ENCODE data around the gene HSBP1L1. TPM values are rescaled to one million over a fixed set of nuclear protein-coding genes. Genes with fewer than 3 reads are reported as not detected.

Gene HSBP1L1
- total RNA-seq, 4 donors from 2014 or later, result 10.4 to 26.3 (median 19.4) TPM

- no peak for TF ChIP-seq CTCF (IDR thresholded peaks at IDR 0.05; ENCODE audit: low read depth)
Observed at GRCh38 chr18:79987566-79987965, 23.1 kb downstream of the HSBP1L1 start.

- no peak for TF ChIP-seq CTCF (IDR thresholded peaks at IDR 0.05; ENCODE audit: low read depth)
Observed at GRCh38 chr18:79988071-79988450, 23.6 kb downstream of the HSBP1L1 start.

- TF ChIP-seq CTCF (IDR thresholded peaks at IDR 0.05; ENCODE audit: low read depth), result no peak
Observed at GRCh38 chr18:79988451-79989194, 24.2 kb downstream of the HSBP1L1 start, which contains the start of gene TXNL4A. TXNL4A (minus strand) TSS chr18:79988563; CDS start chr18:79988392, 171 bp downstream.

GRCh38 chr18:79989195-79989497 is 24.7 kb downstream of the HSBP1L1 start:
- no peak for TF ChIP-seq CTCF (IDR thresholded peaks at IDR 0.05; ENCODE audit: low read depth)

GRCh38 chr18:79991494-79991893 is 27.1 kb downstream of the HSBP1L1 start:
- TF ChIP-seq CTCF (IDR thresholded peaks at IDR 0.05; ENCODE audit: low read depth), result no peak

- no peak for TF ChIP-seq CTCF (IDR thresholded peaks at IDR 0.05; ENCODE audit: low read depth)
Observed at GRCh38 chr18:80000877-80001276, 36.4 kb downstream of the HSBP1L1 start.

- TF ChIP-seq CTCF (IDR thresholded peaks at IDR 0.05; ENCODE audit: low read depth), result no peak
Observed at GRCh38 chr18:80002468-80002867, 38.0 kb downstream of the HSBP1L1 start.
